ENCODE data around the gene RASSF8.

DNA sequence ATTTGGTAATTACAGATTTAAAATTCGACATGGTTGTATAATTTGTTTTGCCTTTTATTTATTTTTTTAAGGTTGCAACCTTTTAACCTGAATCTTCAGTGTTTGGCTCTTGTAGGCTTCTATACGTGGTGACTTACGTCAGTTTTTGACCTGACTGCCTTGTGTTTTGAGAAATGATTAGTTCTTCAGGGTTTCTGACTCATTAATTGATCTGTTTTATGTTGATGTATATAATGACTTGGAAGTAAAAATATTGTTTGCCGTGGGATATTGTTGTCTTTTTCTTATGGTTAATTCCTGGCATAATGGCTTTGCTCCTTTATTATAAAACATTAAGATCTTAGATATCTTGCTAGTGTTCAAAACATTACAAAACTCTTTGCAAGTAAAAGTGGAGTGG, 2.5 kb downstream of the RASSF8 start:
- TF ChIP-seq, protein P1, sequence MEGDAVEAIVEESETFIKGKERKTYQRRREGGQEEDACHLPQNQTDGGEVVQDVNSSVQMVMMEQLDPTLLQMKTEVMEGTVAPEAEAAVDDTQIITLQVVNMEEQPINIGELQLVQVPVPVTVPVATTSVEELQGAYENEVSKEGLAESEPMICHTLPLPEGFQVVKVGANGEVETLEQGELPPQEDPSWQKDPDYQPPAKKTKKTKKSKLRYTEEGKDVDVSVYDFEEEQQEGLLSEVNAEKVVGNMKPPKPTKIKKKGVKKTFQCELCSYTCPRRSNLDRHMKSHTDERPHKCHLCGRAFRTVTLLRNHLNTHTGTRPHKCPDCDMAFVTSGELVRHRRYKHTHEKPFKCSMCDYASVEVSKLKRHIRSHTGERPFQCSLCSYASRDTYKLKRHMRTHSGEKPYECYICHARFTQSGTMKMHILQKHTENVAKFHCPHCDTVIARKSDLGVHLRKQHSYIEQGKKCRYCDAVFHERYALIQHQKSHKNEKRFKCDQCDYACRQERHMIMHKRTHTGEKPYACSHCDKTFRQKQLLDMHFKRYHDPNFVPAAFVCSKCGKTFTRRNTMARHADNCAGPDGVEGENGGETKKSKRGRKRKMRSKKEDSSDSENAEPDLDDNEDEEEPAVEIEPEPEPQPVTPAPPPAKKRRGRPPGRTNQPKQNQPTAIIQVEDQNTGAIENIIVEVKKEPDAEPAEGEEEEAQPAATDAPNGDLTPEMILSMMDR (IDR thresholded peaks at IDR 0.05) = no peak
- no peak for TF ChIP-seq POLR2AphosphoS5 (IDR thresholded peaks at IDR 0.05)
